ENCODE measurements around the gene ERG28. TPM values are rescaled to one million over a fixed set of nuclear protein-coding genes. Genes with fewer than 3 reads are reported as not detected.
"Not testable (repeated sequence)": the region's sequence is repeated elsewhere in the genome, so short reads cannot be mapped to it uniquely, and the experiment has no call there.

ERG28 gene
- total RNA-seq (2014; rRNA removed; shearing (Covaris generic)) = 9.5 and 10.4 TPM in 2 replicates

- DNase-seq (ENCODE audit: low spot score) = peak; percentile 94
Observed at GRCh38 chr14:75660630-75661498, at the start of gene ERG28, which contains the start of gene TTLL5. Gene ERG28, minus strand, starts transcription at chr14:75660876. Its CDS starts 3,374 bp downstream, at chr14:75657502. Gene TTLL5, plus strand, starts transcription at chr14:75661246. Its CDS starts 1,904 bp downstream, at chr14:75663150.

GRCh38 chr14:75709207-75709812 is 48.6 kb upstream of the ERG28 start:
- peak; percentile 79 for DNase-seq (ENCODE audit: low spot score)

DNA sequence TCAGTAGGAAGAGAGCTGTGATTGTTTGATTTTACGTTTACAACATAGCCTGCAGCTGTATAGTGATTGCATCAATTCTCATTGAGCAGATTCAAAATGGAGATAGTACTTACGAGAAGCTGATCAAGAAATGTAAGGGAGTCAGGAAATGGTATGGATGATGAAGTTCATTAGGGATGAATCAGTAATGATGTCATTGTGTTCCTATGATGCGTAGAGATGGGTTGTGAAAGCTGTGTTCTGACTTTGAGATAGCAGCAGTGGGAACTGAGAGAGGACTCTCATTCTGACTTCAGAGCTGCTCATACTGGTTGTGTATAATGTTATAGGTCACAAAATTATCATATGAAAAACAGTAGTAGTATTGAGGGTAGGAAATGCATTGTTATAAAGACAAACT is 44.3 kb upstream of the ERG28 start:
- no peak for DNase-seq (ENCODE audit: low spot score)

- DNase-seq (ENCODE audit: low spot score) = no peak
Observed at GRCh38 chr14:75703467-75703866, 42.8 kb upstream of the ERG28 start.

GRCh38 chr14:75702616-75703261 is 42.1 kb upstream of the ERG28 start:
- no peak for DNase-seq (ENCODE audit: low spot score)

DNA sequence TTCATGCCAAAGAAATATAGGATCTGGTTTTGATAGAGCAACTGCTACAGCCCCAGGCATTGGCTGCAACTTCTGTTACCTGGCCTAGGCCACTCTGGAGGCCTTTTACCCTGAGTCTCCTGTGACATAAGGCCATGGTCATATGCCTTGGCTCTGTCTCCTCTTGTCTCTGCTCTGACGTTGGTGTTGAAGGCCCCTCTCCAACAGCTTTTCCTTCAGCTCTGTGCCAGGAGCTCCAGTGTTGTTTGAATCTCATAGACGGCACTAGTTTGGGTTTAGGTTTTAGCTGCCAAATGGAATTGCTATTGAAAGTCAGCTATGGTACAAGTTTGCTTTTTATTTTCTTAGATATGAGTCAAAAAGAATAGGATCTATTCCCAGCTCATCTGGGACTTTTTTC is 41.4 kb upstream of the ERG28 start:
- no peak for DNase-seq (ENCODE audit: low spot score)

DNA sequence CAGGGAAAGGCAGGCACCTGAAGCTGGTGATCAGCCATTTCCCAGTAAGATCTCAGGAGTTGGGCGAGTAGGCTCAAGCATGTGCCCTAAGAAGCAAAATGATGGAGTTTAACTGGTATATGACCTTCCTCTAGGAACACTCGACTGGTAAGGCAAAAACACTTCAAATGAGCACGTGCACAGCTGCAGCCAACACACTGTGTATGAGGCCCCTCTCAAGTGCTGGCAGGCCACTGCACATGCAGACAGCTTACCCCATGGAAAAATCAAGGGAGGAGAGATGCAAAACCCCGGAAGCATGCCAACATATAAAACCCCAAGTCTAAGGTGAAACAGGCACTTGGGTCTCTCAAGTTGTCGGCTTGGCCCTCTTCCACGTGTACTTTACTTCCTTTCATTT is 39.6 kb upstream of the ERG28 start:
- no peak for DNase-seq (ENCODE audit: low spot score)

DNA sequence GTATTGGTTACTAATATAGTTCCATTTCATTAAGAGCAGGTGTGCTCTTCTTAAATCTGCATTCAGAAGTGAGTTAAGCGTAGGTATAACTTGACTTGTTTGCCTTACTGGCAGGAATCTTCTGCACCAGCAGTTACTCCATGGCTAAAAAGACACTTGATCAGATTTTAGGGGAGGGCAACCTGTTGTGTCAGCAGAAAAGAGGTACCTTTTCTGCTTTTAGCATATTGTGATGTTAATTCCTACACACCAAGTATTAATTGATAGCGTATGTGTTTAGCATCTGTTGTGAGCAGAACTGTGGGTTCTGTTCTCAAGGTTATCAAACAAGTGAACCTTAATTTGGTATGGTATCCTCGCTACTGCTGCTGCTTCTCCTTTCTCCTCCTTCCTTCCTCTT is 38.7 kb upstream of the ERG28 start:
- DNase-seq (ENCODE audit: low spot score) = no peak

GRCh38 chr14:75697918-75698317 is 37.2 kb upstream of the ERG28 start:
- DNase-seq (ENCODE audit: low spot score) = no peak

DNA sequence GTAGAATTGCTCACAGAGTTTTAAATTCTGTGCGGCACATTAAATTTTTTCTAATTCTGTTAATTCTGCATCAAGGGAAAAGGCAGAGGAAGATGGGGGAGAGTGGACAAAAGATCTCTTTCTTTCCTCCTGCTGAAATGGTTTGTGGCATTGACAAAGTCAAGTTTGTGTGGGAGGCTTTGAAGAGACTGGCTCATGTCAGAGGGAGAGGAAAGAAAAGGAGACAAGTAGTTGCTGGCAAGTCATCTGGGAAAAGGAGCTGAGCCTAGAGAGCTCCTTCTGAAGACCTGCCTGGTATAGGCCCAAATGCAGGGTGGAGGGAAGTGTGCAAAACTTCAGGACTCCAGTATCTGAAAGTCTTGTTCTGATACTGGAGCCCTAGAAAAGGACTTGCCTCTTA is 36.7 kb upstream of the ERG28 start:
- DNase-seq (ENCODE audit: low spot score) = no peak

DNA sequence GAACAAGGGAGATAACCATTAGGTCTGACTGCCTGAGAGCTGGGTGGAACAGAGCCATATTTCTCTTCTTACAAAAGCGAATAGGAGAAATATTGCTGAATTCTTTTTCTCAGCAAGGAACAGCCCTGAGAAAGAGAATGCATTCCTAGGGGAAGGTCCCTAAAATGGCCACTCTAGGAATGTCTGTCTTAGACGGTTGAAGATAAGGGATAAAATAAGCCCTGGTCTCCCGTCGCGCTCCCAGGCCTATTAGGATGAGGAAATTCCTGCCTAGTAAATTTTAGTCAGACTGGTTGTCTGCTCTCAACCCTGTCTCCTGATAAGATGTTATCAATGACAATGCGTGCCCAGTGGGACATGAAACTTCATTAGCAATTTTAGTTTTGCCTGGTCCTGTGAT is 34.3 kb upstream of the ERG28 start:
- DNase-seq (ENCODE audit: low spot score) = not testable (repeated sequence)

DNA sequence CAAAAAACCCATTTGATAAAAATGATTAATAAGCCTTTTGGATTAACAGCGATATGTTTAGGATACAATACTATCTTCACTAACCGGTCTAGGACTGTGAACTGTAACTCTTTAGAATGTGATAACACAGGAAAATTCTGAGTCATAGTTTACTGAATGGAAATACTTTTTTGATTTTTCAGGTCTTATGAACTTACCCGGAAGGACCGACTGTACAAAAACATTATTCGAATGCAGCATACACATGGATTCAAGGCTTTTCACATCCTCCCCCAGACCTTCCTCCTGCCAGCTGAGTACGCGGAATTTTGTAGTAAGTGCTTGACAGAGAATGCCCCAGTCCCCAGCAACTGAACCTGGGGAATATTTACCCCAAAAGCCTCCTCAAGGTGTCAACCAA is 29.3 kb upstream of the ERG28 start:
- DNase-seq (ENCODE audit: low spot score) = no peak

GRCh38 chr14:75689012-75689411 is 28.3 kb upstream of the ERG28 start:
- no peak for DNase-seq (ENCODE audit: low spot score)

DNA sequence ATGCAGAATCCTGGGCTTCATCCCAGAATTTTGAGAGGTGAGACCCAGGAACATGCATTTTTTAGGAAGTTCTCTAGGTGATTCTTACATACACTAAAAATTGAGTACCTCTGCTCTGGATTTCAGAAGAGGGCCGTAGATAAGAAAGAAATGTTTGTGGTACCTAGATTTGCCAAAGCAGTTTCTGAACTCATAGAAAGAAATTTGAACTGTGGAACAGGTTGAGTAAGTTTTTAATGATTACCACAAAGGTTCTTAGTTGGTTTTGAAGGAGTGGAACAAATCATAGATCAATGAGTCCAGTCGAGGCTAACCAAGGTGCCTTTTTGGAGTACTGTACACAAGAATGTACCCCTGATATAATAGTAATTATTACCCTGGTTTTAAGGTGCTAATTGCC is 25.2 kb upstream of the ERG28 start:
- DNase-seq (ENCODE audit: low spot score) = no peak

- no peak for DNase-seq (ENCODE audit: low spot score)
Observed at GRCh38 chr14:75675265-75675960, 14.7 kb upstream of the ERG28 start.

- DNase-seq (ENCODE audit: low spot score) = no peak
Observed at GRCh38 chr14:75673345-75674035, 12.8 kb upstream of the ERG28 start.

GRCh38 chr14:75672605-75673192 is 12.0 kb upstream of the ERG28 start:
- no peak for DNase-seq (ENCODE audit: low spot score)

- no peak for DNase-seq (ENCODE audit: low spot score)
Observed at GRCh38 chr14:75667099-75667765, 6.6 kb upstream of the ERG28 start.

GRCh38 chr14:75662966-75663365 is 2.3 kb upstream of the ERG28 start:
- no peak for DNase-seq (ENCODE audit: low spot score)

DNA sequence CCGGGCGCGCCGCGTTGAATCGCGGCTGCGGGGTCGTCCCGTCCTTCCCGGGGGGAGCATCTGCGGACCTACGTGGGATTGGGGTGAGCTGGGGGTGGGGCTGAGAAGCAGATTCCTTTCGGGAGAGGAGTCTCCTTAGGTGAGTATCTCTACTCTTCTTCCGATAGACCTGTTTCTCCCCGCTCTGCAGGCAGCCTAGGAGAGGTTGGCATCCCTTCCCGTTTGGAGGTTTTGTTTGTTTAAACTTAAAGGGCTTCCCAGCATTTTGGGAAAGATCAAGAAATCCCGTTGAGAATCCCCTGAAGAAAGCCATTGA is 781 bp upstream of the ERG28 start:
- DNase-seq (ENCODE audit: low spot score) = no peak

DNA sequence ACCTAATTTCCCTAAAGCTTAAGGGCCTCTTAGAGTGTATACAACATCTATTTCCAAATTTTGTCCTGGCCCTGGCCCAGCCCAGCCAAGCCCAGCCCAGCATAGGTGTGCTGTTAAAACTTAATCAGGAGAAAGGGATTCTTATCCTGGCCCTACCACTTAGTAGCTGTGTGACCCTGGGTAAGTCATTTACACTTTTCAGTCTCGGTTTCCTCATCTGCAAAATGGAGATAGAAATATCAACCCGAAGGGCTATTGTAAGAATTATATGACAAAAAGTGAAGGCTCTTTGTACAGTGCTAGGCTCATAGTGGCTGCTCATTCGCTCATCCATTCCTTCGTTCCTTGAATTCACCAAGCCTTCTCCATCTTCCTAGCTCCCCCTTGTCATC is 442 bp downstream of the ERG28 start:
- no peak for DNase-seq (ENCODE audit: low spot score)
